Right ventricle myocardium inferior (tissue), 1 donor: ENCODE data around the gene PNISR. TPM values are rescaled to one million over a fixed set of nuclear protein-coding genes. Genes with fewer than 3 reads are reported as not detected.
A peak's percentile ranks its signal among the peaks of the same experiment; 100 is the strongest.
"Not testable (repeated sequence)": the region's sequence is repeated elsewhere in the genome, so short reads cannot be mapped to it uniquely, and the experiment has no call there.

Experiments
- ATAC-seq: fragments of 200-7000 bp; cut with Tn5 transposase; one replicate; pipeline ENCODE4 v1.9.1; 2020; ENCODE audit warnings: mild to moderate bottlenecking, moderate library complexity
- DNase-seq: peaks from one replicate; pipeline ENCODE4 v3.0.0; 2021; ENCODE audit errors: missing footprints
- intact Hi-C: fragments of 100-400 bp; cut with DNase I; formaldehyde crosslinking; loops from one replicate; pipeline ENCODE4 v1.11.0; 2022
- long read RNA-seq: library from polyadenylated mRNA; unstranded; transcript quantifications from one replicate; pipeline ENCODE4 v2.0.0, GENCODE V29; 2021
- total RNA-seq: library from RNA; stranded (reverse); fragmentation: NEBNext Ultra II Directional; extraction: Animal tissue kit (Norgen Biotek cat#: 25700); gene quantifications from one replicate; pipeline ENCODE4 v1.2.1, GENCODE V29; 2021
- donor health status: DM: no; HTN: yes; CAD: no; lungs with severe emphysema.

The PNISR gene, protein sequence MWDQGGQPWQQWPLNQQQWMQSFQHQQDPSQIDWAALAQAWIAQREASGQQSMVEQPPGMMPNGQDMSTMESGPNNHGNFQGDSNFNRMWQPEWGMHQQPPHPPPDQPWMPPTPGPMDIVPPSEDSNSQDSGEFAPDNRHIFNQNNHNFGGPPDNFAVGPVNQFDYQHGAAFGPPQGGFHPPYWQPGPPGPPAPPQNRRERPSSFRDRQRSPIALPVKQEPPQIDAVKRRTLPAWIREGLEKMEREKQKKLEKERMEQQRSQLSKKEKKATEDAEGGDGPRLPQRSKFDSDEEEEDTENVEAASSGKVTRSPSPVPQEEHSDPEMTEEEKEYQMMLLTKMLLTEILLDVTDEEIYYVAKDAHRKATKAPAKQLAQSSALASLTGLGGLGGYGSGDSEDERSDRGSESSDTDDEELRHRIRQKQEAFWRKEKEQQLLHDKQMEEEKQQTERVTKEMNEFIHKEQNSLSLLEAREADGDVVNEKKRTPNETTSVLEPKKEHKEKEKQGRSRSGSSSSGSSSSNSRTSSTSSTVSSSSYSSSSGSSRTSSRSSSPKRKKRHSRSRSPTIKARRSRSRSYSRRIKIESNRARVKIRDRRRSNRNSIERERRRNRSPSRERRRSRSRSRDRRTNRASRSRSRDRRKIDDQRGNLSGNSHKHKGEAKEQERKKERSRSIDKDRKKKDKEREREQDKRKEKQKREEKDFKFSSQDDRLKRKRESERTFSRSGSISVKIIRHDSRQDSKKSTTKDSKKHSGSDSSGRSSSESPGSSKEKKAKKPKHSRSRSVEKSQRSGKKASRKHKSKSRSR
- 43.8 TPM for total RNA-seq
- long read RNA-seq, full-length matches to known transcripts: 3 of 16 reads
- long read RNA-seq, partial matches to known transcripts: 5 of 16 reads
- long read RNA-seq, other reads (novel, unspliced or antisense): 8 of 16 reads

DNA sequence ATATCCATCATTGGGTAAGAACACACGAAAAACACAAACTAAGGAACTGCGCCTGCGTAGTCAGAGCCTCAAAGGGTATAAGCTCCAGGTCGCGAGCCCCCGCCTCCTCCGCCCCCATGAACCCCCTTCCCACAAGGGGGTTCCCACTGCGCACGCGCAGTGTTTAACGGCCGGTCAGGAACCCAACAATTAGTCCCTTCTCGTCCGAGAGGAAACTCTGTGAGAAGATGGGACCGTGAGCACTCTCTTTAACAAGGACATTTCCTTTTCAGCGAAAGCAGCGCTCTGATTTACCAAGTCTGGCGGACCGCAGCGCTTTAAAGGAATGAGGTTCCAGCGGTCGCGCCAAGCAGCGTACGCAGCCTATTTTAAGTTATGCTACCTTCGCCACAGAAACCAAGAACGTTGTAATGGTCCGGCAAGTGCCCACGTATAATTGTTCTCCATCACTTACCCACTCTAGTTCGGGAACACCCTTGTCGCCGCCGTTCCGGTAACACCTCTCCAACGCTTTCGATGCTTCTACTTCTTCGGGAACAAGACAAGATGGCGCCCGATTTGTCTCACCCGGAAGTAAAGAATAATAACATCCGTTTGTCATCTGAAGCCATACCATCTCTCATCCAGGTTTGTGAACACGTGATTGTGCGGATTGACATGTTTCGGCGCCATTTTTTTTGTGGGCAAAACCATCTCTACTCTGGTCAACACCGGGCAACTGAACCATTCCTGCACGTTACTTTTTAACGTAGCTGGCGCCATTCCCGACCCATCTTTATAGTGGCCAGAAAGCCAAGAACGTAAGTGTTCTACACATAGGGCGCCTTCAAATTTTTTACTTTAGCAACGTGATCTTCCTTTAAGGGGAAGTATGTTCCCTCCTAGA, at the start of gene PNISR:
Gene PNISR, minus strand, starts transcription at position 548 of the 886 bp plus-strand sequence. CDS start 10,649 bp downstream, outside the sequence.
- DNase-seq (peak; percentile 92), ATAC-seq (peak; percentile 97)
- intact Hi-C loops: loop anchor here (5.0 kb wide), 1 partner anchor 92 kb away; the partner anchor contains the start of gene USP45

GRCh38 chr6:99473730-99474129, 48.6 kb upstream of the PNISR start:
- no peak for ATAC-seq
- no peak for DNase-seq
- intact Hi-C loops: no loop called here

GRCh38 chr6:99471638-99472037, 46.5 kb upstream of the PNISR start:
- intact Hi-C loops: no loop called here
- ATAC-seq (no peak), DNase-seq (no peak)

DNA sequence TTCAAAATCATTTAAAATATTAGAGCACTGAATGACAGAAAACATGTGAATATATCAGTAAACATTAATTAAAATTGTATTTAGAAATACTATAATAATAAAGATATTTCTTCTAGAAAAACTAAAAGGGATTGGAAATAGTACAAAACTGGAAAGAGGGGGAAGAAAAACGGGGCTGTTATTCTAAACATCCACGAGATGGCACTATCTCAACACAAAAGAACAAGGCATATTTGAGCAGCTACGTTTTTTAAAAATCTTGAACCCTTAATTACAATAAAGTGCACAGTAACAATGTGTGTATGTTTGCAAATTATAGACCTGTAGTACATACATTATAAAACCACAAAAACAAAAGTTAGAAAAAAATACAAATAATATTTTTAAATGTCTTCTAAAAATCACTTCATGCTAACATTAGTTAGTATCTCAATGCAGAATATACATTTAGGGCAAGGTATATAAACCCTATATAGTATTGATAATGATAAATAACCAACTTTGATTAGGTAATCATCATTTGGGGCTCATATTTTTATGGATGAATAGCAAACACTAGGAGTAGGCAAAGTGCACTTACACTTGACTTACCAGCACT, 42.5 kb upstream of the PNISR start:
- intact Hi-C loops: loop anchor here (1.0 to 5.0 kb wide), 2 partner anchors 145 to 279 kb away; no protein-coding TSS in a partner anchor
- DNase-seq: no peak
- ATAC-seq: no peak

DNA sequence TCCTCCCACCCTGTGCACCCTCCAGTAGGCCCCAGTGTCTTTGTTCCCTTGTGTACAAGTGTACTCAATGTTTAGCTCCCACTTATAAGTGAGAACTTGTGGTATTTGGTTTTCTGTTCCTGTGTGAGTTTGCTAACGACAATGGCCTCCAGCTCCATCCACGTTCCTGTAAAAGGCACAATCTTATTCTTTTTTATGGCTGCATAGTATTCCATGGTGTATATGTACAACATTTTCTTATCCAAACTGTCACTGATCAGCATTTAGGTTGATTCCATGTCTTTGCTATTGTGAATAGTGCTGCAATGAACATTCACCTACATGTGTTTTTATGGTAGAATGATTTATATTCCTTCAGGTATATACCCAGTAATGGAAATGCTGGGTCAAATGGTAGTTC, 34.0 kb upstream of the PNISR start:
- DNase-seq, intact Hi-C loops, ATAC-seq: not testable (repeated sequence)

GRCh38 chr6:99458319-99458718, 33.2 kb upstream of the PNISR start:
- no peak for DNase-seq
- intact Hi-C loops: no loop called here

DNA sequence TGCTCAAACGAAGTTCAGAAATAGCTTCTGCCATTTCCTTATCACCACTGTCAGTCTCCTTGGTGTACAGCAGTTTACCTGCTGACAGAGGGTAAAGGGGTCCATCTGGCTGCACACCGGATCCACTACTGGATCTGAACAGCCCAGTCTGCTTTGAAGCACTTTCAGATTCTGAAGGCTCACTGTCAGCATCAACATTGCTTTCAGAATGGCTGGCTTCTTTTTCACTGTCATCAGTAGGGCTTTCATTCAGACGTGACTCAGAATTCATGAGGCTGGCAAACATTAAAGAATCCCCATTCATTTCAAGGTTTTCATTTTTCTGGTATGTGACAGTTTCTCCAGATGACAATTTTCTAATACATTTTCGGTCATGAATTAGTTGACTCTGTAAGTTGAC, 21.0 kb upstream of the PNISR start:
- intact Hi-C loops: no loop called here
- DNase-seq (no peak), ATAC-seq (no peak)

More at GRCh38 chr6:99458319-99458718, 33.2 kb upstream of the PNISR start:
- no peak for ATAC-seq

DNA sequence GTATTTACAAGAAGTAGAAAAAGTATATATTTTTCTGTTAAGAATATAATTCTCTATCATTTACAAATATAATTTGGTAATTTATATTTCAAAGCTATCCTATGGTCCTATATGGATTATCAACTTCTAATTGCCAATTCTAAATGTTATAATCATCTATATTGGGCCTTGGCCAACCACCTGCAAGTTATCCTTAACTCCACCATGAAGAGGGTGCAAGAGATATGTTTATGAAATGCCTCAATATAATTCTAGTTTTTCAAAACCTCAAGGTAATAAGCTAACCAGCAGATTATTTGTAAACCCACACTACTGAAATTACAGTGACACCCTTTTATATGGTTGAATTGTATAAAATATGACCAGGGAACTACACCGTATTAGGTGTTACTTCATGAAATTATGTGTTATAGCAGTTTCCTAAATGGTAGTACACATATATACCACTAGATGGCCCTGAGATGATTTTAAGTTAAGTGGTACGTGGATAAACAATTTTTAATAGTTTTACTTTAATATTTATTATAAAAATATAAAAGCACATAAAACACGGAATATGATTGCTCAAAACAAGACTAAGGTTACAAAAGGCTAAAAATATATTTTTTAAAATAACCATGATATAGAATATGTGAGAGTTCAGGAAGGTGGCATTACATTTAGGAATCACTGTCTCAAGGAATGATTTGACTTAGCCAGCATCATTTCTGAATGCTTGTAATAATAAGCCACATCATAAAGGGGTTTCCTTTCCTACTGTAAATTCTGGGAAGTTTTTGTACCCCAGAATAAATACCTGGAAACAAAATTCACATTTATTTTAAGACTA, 9.8 kb upstream of the PNISR start:
- ATAC-seq (peak; percentile 13), DNase-seq (no peak)
- intact Hi-C loops: no loop called here

DNA sequence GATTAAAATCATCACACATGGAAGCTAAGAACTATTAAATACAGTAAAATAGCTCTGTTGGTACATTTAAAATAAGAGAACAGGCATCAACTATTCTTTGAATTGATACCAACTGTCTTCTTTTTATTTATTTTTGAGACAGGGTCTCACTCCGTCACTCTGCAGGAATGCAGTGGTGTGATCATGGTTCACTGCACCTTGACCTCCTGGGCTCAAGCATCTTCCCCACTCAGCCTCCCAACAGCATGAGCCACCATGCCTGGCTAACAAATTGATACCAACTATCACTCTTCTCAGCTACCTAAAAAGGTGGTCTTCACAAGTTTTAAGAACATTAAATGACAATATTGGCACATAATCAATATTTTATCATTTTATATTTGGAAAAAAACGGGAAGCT, 7.8 kb upstream of the PNISR start:
- ATAC-seq (no peak), DNase-seq (no peak)
- intact Hi-C loops: no loop called here

GRCh38 chr6:99431901-99432300, 6.8 kb upstream of the PNISR start:
- intact Hi-C loops: no loop called here

DNA sequence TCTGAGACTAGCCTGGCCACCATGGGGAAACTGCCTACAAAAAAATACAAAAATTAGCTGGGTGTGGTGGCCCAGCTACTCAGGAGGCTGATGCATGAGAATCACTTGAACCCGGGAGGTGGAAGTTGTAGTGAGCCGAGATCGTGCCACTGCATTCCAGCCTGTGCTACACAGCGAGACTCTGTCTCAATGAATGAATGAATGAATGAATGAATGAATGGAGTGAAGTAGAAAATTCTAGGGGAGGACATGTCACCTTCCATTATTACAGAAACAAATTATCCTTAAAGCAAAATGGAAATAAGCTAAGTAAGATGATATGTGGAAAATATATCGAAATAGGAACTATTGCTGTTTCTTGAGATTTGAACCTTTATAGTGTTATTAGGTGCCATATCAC, 2.9 kb upstream of the PNISR start:
- no peak for DNase-seq
- ATAC-seq: no peak
- intact Hi-C loops: loop anchor here (5.0 kb wide), 1 partner anchor 89 kb away; the partner anchor contains the start of gene USP45

More at GRCh38 chr6:99431901-99432300, 6.8 kb upstream of the PNISR start:
- no peak for DNase-seq
- ATAC-seq: no peak

DNA sequence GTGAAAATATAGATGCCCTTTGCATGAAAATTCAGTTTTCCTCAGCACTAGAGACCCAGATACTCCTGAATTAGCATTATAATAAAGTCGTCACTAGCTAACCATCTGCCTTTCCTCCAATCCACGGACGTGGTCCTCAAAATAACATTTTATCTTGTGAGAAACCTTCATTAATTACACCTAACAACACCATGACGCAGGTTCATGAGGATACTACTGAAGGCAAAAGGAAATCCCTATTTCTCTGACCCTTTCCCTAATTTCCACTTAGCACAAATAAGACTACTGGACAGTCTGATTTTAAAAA, 1.3 kb upstream of the PNISR start:
- no peak for DNase-seq
- intact Hi-C loops: loop anchor here (5.0 kb wide), 1 partner anchor 91 kb away; the partner anchor contains the start of gene USP45
- ATAC-seq: no peak

- peak; percentile 86 for ATAC-seq
- intact Hi-C loops: loop anchor here (5.0 kb wide), 1 partner anchor 91 kb away; the partner anchor contains the start of gene USP45
These were observed 741 bp upstream of the PNISR start for GRCh38 chr6:99425647-99426450.

GRCh38 chr6:99424022-99424421, 1.1 kb downstream of the PNISR start:
- ATAC-seq (no peak), DNase-seq (no peak)
- intact Hi-C loops: no loop called here

More at GRCh38 chr6:99425647-99426450, 741 bp upstream of the PNISR start:
- peak; percentile 92 for DNase-seq

GRCh38 chr6:99422912-99423311, 2.2 kb downstream of the PNISR start:
- no peak for DNase-seq
- no peak for ATAC-seq
- intact Hi-C loops: no loop called here
